GM18517 (cell line): Measurements from ENCODE around the gene AK2.
"Not testable (repeated sequence)": the region's sequence is repeated elsewhere in the genome, so short reads cannot be mapped to it uniquely, and the experiment has no call there.

Experiments
- ATAC-seq: cut with Tn5 transposase; IDR thresholded peaks from one replicate; pipeline ENCODE4 v1.9.1; 2021; ENCODE audit warnings: mild to moderate bottlenecking, moderate library complexity; ENCODE audit not compliant: unreplicated experiment

AK2 gene

DNA sequence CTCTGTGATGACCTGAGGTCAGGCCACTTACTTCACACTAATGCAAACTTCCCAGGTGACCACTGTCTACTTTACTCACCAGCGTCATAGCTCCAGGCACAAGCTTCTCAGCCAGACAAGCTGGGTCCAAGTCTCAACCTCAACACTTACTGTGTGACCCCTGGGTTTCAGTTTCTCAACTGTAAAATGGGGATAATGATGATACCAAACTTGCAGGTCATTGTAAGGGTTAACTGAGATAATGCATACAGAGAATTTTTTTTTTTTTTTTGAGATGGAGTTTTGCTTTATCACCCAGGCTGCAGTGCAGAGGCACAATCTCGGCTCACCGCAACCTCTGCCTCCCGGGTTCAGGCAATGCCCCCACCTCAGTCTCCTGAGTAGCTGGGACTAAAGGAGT lies 34.7 kb downstream of the AK2 start:
- no peak for ATAC-seq

DNA sequence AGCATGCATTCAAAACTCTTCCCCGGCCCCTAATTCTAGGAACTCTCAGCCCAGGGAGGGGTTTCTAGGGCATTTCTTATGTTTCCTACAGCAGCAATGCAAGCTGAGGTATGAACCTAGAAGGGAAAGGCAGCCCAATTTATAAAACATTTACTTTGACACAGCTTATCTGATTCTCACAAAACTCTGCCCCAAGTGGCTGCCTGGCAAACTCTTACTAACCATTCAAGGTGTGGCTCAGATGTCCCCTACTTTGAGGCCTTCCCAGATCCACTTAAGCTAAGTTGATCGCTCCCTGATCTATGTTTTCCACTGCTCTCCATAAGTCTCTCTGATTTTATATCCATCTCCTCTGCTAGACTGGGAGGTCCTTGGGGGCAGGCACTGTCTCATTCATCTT lies 35.4 kb downstream of the AK2 start:
- ATAC-seq = no peak

DNA sequence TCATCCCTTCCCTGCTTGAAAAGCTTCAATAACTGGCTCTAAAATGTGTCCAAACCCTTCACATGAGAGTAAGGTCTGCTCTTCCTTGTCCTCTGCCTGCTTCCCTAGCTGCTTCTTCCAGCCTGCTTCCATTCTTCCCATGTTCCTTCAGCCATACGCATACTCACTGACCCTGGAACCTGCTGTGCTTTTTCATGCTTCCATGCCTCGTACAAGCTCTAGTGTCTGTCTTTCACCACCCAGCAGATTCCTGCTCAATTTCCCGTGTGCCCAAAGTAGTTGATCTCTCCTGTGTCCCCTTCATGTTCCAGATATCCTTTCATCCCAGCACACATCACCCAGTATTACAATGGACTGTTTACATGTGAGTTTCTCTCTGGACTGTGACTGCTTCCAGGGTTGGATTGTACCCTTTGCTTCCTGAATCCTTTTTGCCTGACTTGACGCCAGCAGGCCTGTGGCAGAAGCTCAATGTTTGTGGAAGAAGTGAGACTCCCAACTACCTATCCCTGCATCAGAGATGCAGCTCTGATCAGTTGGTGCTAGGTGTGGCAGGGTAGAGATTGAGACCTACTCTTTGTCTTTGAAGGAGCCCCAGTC lies 36.2 kb downstream of the AK2 start:
- ATAC-seq = no peak

DNA sequence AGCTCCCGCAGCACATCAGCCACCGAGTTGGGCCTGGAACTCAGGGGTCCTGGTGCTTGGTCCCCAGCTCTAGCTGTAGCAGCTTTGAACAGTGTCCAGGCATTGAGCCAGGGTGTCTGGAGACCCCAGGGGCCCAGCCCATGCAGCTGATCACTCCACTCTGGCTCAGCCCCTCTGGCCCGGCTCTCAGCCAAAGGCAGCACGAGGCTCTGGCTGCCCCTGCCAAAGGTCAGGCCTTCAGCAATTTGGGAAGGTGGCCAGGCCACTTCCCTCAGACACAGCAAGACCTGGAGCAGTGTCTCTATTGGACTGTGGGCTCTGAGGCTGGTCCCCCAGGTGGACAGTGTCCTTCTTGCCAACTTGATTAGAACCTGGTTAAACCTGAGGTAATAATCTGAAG lies 37.7 kb downstream of the AK2 start:
- ATAC-seq = no peak

DNA sequence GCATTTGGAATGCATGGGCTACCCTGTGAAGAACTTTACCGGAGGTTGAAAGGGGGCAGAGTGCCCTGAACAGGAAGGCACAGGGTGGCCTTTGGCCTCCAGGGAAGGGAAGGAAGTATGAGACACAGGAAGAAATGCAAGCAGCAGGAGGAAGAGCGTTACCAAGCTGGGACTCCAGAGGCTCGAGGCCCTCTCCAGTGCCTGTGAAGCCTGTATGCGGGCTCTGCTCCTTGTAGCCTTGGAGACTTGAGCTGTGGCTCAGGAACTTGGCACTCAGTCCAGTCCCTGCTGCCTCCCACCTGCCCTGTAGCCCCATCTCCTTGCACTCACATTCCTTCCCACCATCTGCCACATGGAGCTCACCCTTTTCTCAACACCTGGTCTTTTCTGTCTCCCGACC lies 38.6 kb downstream of the AK2 start:
- ATAC-seq = no peak

DNA sequence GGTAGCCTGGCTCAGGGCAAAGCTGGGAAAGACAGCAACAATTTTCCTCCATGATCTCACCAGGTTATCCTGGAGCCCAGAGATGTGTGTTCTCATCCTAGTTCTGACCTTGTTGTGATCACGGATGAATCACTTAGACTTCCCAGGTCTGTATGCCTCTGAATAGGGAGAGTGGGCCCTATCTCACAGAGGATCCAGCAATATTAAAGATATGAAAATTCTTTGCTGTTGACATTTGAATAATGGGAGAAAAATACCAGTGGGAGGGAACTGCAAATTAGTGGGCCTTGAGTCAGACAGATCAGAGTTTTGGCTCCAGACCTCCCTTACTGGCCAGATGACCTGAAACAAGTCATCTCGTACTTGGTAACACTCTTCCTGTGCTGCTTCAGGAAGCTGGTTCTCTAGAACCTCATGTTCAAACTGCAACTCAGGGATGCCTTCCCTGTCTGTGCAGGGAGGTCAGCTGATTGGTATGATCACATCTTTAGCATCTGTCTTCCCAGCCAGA lies 39.2 kb downstream of the AK2 start:
- ATAC-seq = no peak

DNA sequence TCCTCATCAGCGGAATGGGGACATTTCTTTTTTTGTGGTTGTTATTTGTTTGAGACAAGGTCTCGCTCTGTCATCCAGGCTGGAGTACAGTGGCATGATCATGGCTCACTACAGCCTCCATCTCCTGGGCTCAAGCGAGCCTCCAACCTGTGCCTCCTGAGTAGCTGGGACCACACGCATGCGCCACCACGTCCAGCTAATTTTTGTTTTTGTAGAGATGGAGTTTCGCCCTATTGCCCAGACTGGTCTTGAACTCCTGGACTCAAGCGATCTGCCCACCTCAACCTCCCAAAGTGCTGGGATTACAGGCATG lies 43.4 kb downstream of the AK2 start:
- ATAC-seq = not testable (repeated sequence)

DNA sequence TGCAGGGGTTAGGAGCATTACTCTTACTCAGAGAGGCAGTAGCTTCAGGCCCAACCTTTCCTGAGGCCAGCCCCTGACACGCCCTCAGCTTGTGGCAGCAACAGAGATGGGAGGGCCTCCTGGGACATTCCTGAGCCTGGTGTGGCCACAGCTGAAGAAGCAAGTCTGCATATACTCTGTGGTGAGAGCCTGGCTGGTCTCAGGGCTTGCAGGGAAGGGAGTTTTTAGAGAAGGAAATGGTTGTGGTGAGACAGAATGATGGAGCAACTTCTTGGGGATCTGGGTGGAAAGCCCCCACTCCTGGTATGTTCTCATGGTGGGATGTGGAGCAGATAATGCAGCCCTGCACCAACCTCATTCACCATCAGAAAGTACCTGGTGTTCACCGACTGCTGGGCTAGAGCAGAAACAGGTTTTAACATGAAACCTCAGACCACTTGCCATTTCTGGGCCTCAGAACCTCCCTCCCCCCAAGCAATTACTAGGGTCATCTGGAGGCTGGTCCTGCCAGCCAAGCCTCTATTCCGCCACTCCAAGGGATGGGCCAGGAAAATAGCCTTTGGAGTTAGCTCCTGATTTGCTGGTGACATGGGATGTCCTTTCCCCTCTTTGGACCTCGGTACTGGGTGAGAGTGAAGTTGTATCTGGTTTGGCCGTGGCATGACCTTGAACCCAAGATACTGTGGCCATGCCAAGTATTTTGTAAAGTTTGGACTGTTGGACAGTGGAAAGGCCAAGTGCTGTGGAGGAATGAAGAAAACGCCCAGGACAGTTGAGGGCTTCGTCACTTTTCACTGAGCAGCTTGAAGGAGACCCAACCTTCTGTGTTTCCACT lies 44.0 kb downstream of the AK2 start:
- peak; percentile 83 for ATAC-seq

DNA sequence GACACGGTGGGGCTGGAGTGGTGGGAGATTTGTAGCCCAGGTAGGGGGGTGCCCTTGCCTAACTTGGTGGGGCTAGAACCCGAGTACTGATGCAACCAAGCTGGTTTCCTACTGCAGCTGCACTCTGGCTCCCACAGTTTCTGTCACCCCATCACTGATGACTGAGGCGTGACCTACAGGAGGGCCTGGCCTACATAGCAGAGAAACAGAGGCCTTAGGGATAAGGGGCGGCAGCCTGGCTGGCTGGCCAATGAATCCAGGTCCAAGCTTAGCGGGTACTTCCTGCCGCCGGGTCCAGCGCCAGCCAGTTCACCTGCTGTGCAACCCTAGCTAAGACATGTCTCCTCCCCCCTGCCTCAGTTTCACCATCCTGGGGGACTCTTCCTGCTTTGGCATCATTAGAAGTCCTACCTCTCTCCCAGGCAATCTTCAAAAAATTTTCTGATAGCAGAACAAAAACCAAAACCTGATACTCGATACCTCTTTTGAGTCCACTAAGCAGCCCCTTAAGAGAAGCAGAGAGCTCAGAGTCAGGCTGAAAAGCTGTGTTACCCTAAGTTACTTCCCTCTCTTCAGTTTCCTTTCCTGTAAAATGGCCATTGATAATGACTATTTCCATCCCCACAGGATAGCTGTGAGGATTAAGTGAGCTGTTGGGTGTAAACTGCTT lies 44.7 kb downstream of the AK2 start:
- peak; percentile 14 for ATAC-seq

DNA sequence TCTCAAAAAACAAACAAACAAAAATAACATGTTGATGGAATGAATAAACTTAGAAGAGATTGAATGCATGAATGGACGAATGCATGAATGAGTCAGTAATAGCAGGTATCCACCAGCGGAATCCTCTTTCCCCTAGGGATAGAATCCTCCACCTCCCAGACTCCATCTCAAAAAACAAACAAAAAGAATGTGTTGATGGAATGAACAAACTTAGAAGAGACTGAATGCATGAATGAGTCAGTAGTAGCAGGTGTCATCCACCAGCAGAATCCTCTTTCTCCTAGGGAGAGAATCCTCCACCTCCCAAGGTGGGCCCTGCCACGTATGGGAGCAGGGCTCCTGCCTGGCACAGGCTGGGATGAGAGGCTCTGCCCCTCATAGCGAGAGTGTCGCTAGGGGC lies 45.3 kb downstream of the AK2 start:
- no peak for ATAC-seq

DNA sequence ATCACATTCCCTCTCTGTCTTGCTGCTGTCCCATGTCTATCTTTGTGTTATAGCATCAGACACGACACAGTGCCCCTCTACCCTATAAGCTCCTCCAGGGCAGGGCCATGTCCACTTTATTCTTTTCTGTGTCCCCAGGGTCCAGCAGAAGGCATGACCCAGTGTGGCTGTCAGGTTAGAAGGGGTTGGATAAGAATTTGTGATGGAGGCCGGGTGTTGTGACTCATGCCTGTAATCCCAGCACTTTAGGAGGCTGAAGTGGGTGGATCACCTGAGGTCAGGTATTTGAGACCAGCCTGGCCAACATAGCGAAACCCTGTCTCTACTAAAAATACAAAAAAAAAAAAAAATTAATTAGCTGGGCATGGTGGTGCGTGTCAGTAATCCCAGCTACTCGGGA lies 45.8 kb downstream of the AK2 start:
- ATAC-seq = no peak

DNA sequence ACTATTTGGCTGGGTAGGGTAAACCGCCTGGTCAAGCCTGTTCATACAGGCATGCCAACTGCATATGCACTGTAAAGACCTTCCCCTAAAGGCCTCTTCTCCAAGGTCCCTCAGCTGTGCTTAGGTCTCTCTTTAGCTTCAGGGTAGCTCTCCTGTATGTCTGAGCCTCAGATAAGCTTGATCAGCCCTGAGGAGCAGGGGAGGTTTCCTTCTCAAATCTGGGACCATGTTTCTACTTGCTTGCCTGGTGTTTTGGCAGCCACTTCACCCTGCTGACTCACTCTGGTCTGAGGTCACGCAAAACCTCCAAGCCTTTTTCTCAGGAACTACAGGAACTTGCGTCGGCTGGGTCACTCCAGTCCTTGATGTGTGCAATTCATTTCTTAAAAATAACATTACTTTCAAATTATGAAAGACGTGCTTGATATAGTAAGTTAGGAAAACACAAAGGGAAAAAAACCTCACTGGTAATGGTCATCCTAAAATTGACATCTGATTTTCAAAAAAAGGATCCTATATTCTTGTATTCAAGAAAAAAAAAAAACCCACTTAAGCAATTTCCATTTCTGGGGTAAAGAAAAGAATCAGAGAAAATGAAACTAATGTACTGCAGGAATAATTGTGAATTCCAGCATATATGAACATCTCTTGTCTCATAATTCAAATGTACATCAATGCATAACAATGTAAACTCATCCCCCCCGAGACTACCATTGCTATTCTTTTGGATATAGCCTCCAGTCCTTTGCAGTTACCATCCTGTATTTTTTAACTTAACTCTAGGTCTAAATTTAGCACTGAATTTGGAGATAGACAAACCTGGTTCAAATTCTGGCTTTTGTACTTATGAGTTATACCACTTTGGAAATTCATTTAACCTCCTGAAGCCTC lies 47.3 kb downstream of the AK2 start:
- no peak for ATAC-seq

DNA sequence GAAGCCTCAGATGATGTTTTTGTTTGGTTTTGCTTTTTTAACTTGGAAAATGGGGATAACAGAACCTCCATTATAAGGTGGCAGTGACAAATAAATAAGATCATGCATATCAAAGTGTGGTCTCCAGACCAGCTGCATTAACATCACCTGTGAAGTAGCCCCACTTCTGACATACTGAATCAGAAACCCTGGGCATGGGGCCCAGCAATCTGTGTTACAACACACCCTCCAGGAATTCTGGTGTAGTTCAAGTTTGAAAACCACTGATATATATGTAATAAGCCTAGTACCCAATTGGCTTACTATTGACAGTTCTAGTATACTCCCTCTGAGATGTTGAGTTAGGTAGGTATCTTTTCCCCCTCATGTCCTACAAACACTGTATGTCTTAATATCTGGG lies 48.0 kb downstream of the AK2 start:
- no peak for ATAC-seq

DNA sequence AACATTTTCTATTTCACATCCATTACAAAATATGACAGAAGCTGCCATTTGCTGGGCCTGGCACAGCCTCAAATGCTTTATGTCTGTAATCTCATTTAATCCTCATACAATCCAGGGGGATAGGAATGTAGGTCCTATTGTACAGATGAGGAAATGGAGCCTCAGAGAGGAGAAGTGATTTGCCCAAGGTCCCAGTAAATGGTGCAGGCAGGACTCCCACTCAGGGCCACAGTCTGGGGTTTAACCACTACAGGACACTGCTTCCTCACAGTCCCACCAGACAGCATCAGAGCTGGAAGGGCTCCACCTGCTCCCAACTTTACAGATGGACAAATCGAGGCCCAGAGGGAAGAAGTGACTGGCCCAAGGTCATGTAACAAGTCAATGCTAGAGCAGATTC lies 51.5 kb downstream of the AK2 start:
- no peak for ATAC-seq

DNA sequence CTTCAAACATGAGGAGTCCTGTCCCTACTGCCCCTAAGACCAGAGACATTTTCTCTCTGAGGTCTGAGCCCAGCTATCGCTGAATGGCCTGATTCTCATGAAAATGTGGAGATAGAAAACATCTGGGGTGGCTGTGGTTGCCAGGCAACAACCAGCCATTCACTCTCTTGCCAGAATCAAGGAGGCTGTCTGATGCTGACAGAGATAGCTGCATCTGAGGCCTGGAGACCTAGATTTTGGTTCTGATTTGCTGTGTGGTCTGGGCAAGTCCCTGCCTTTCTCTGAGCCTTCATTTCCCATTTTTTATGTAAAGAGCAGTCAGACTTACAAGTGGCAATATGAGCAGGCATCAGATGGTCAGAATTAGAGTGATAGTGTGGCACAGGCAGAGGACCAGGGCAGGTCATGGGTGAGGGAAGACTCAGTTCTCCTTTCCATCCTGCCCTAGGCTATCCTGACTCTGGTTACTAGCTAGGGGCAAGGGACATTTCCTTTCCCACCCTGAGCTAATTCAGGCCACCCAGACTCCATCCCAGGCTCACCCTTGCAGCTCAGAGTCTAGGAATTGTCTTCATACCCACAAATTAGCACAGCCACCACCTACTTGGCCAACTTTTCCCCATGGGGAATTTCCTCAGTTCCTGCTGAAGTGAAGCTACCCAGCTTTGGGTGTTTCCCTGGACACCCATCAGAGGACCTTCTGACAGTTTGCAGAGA lies 52.1 kb downstream of the AK2 start:
- ATAC-seq = no peak

DNA sequence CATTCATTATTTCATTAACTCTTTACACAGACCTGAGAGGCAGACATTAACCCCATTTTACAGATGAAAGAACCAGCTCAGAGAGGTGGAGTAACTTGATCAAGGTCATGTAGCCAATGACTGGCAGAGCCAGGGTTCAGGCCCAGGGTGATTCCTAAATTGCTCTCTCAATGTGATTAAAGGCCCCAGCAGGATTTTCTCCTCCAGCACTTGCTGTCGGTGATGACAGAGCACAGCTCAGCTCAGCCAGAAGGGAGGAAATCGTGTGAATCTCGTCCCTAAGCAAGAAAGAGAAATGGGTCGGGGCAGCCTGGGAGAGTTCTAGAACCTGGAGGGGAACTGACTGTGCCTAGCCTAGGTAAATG lies 52.6 kb downstream of the AK2 start:
- no peak for ATAC-seq

DNA sequence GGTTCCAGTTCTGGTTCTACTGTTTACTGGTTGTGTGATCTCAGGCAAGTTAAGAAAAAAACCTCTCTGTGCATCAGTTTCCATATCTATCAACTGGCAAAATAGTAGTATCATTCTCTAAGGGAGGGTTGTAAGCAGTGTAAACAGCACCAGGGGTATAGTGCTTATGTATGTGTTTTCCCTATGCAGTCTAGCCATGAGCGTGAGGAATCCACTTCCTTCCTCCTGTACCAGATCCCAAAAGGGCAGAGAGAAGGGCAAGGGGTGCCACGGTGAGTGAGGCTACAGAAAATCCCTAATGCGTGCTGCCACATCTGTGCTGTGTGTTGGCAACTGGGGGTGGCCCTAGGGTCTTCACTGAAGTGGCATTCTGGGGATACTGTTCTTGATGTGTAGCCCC lies 53.7 kb downstream of the AK2 start:
- ATAC-seq = no peak

DNA sequence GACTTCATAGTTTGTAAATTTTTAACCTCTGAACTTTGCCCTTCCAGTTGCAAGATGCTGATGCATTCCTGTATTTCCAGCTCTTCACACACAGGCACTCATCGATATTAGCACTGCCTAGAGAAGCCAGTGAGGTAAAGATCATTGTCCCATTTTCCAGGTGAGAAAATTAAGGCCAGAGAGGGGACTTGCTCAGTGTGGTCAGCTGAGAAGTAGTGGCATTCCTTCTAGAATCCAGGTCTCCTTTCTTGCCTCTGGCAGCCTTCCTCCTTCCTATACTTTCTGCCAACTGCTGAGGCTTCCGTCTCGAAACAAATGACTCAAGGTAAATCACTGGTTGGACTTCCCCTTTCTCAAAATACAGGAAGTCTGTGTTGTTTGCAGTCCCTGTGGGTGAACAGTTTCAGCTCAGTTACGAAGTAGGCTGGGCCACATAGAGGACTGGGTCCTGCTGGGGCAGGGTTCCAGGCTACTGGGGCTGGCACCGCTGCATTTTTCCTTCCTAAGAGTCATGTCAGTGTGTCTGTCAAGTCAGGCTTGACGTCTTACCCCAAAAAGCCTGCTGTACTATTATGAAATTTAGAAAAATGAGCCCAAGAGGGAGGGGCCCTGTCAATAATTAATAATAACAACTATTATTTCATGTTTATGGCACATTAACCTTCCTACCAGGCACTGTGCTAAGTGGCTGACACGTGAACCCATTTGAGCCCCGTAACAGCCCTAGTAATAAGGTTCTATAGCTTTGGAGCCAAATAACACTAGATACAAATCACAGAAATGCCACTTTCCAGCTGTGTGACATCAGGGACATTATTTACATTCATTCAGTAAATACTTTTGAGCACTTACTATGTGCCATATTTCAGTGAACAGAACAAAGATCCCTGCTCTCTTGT lies 55.4 kb downstream of the AK2 start:
- ATAC-seq = peak; percentile 88

DNA sequence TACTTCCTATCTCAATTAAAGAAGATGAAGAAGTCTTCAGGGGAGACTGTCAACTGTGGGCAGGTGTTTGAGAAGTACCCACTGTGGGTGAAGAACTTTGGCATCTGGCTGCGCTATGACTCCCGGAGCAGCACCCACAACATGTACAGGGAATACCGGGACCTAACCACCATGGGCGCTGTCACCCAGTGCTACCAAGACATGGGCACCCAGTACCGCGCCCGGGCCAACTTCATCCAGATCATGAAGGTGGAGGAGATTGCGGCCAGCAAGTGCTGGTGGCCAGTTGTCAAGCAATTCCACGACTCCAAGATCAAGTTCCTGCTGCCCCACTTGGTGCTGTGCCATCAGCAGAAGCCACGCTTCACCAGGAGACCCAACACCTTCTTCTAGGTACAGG lies 56.6 kb downstream of the AK2 start:
- no peak for ATAC-seq

DNA sequence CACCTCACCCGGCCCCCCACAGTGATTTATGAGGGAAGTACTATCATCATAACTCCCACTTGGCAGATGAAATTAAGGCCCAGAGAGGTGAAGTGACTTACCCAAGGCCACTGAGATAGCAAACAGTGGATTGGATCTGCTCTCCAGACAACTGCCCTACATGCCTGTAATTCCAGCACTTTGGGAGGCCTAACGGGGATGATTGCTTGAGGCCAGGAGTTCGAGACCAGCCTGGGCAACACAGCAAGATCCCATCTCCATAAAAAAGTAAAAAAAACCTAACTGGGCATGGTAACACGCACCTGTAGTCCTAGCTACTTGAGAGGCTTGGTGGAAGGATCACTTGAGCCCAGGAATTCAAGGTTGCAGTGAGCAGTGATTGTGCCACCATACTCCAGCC lies 57.8 kb downstream of the AK2 start:
- ATAC-seq = no peak
